ENCODE measurements around the gene SAMD15.
A peak's percentile ranks its signal among the peaks of the same experiment; 100 is the strongest.

Gene SAMD15

DNA sequence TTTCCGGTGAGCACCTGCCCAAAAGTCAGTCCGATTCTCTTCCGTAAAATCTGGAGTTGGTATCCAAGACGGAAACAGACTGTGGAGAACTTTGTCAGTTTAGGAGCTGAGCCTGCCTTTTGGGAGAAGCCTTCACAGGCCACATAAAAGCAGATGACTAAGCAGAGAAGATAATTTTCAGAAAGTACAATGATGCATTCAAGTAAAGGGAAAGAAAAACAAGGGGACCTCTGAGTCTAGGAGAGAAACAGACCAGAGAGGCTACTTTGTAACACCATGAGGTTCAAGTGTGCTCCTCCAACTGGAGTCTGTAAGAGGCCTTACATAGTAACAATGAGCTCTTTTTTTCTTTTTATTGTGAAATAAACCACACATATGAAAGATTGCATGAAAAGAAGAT is 21.4 kb upstream of the SAMD15 start:
- DNase-seq (ENCODE audit: insufficient read length, low spot score) (no peak), FAIRE-seq (no peak)
- TF ChIP-seq, protein P1, sequence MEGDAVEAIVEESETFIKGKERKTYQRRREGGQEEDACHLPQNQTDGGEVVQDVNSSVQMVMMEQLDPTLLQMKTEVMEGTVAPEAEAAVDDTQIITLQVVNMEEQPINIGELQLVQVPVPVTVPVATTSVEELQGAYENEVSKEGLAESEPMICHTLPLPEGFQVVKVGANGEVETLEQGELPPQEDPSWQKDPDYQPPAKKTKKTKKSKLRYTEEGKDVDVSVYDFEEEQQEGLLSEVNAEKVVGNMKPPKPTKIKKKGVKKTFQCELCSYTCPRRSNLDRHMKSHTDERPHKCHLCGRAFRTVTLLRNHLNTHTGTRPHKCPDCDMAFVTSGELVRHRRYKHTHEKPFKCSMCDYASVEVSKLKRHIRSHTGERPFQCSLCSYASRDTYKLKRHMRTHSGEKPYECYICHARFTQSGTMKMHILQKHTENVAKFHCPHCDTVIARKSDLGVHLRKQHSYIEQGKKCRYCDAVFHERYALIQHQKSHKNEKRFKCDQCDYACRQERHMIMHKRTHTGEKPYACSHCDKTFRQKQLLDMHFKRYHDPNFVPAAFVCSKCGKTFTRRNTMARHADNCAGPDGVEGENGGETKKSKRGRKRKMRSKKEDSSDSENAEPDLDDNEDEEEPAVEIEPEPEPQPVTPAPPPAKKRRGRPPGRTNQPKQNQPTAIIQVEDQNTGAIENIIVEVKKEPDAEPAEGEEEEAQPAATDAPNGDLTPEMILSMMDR (IDR thresholded peaks at IDR 0.05; ENCODE audit: insufficient read depth, missing control alignments) = no peak

DNA sequence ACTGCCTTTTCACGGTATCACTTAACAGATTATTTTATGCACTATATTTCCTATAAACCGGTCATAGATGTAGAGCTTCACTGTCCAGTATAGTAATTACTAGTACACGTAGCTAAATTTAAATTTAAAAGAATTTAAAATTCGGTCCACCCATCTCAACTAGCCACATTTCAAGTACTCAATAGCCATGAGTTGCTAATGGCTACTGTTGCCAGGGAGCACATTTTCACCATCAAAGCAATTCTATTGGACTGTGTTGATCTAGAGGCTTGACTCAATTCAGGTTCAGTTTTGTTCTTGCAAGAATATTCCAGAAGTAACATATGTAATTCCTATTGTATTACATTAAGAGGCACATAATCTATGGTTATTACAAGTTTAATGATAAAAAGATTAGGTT is 20.3 kb upstream of the SAMD15 start:
- TF ChIP-seq, protein P1 (IDR thresholded peaks at IDR 0.05; ENCODE audit: insufficient read depth, missing control alignments) = no peak
- FAIRE-seq = no peak
- no peak for DNase-seq (ENCODE audit: insufficient read length, low spot score)

DNA sequence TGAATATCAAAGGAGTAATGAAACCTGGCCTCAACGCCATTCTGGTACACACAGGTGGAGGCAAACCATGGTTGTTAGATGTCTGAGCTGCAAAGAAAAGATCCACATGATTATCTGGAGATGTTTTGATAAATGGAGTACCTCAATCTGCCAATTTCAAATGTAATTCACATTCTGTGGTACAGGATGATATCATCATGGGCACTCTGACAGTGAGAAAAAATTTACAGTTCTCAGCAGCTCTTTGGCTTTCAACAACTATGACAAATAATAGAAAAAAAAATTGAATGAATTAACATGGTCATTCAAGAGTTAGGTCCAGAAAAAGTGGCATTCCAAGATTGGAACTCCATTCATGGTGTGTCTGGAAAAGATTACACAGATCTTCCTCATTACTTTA is 17.6 kb upstream of the SAMD15 start:
- DNase-seq (ENCODE audit: insufficient read length, low spot score) (no peak), FAIRE-seq (no peak)
- TF ChIP-seq, protein P1 (IDR thresholded peaks at IDR 0.05; ENCODE audit: insufficient read depth, missing control alignments) = no peak

DNA sequence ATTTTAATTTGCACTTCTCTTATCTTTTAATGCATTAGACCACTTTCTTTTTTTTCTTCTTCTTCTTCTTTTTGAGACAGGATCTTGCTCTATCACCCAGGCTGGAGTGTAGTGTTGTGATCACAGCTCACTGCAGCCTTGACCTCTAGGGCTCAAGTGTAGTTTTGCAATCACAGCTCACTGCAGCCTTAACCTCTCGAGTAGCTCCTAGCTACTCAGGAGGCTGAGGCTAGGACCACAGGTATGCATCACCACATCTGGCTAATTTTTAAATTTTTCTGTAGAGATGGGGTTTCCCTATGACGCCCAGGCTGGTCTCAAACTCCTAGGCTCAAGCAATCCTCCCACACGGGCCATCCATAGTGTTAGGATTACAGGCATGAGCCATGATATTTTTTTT is 13.0 kb upstream of the SAMD15 start:
- FAIRE-seq (no peak), DNase-seq (ENCODE audit: insufficient read length, low spot score) (no peak)
- TF ChIP-seq, protein P1 (IDR thresholded peaks at IDR 0.05; ENCODE audit: insufficient read depth, missing control alignments) = no peak

DNA sequence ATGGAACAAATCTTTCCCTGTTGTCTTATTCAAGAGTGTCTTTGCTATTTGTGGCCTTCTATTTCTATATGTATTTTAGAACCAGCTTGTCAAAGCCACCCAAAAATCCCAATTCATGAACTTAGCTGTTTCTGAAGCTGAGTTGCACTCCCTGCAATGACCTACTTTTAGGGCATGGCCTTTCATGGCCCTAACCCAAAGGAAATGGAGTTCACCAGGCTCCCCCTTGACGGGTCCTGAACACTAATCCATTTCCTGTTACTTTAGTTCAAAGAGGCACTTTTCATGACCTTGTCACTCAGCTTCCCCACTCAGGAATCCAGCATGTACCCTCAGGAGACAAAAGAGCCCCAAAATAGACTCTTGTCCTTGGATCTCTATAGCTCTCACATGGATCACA is 7.9 kb upstream of the SAMD15 start:
- no peak for DNase-seq (ENCODE audit: insufficient read length, low spot score)
- TF ChIP-seq, protein P1 (IDR thresholded peaks at IDR 0.05; ENCODE audit: insufficient read depth, missing control alignments) = no peak
- FAIRE-seq = no peak

DNA sequence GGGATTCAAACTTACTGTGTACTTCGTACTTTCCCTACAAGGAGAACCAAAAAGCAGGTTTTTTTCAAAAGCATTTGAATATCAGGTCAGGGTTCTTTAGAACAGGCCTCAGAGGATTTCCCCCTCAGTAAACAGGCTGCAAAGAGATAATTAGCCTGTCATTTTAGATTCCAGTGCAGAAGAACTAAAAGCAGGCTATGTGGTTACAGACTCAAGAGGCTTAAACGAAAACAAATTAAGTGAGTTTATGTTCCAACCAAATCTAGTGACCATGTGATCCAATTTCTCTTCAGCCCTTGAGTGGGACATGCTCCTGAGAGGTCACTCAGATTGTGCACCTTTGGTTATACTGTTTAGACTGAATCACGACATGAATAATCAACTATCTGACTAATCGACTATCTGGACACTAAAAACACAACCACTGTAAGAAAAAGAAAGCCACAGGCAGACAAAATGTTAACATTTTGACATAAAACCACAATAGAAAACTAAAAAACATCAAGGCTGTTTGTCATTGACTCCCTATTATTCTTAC is 4.8 kb upstream of the SAMD15 start:
- FAIRE-seq (no peak), DNase-seq (ENCODE audit: insufficient read length, low spot score) (no peak)
- TF ChIP-seq, protein P1 (IDR thresholded peaks at IDR 0.05; ENCODE audit: insufficient read depth, missing control alignments) = no peak

DNA sequence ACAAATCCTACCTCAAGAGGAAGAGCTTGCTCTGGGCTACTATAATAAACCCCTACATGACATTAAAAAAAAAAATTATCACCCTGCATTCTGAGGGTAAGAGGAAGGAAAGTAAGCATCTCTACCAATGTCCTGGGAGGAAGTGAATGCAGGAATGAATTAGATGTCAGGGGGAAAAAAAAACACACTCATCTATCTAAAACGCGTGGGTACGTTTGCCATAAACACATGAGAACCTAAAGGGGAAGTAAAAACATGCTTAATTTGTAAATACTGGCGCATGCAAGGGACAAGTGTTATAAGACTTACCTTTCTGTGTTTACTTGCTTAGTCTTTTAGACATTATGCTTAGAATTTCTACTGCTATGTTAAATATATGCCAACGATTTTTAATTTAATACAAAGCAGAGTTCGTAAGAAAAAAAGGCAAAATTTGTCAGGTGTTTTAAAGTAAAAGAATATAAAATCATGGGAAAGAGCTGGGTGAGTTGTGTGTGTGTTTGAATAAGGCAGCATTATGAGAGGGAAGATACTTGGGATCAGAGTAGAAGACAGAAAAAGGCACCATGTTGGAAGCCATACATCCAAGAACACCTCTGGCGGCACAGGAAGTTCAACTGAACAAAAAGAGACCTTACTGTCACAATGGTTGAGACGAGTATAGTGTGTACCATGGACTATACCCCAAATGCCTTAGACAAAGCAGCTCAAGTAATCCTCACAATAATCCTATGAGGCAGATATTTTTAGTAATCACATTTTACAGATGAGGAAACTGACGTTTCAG is 1.8 kb upstream of the SAMD15 start:
- FAIRE-seq = peak; percentile 56
- TF ChIP-seq, protein P1 (IDR thresholded peaks at IDR 0.05; ENCODE audit: insufficient read depth, missing control alignments) = no peak
- DNase-seq (ENCODE audit: insufficient read length, low spot score) = no peak
